HepG2 (cell line): ENCODE results near the gene MYOM1. TPM values are rescaled to one million over a fixed set of nuclear protein-coding genes. Genes with fewer than 3 reads are reported as not detected.

Experiments used
- ATAC-seq: fragments of 200-7000 bp; cut with Tn5 transposase; 3 replicates; pipeline ENCODE4 v1.9.1; 2020; ENCODE audit warnings: mild to moderate bottlenecking, moderate library complexity
- BruUV-seq: library from RNA; stranded (reverse); fragments of 400-500 nt; replicated peaks from 2 replicates; lab custom pipeline; 2021; lab: Mats Ljungman, UMichigan
- CTCF ChIA-PET: fragments of 300-600 bp; formaldehyde crosslinking; extraction: SDS; loops from one replicate; lab custom pipeline; 2021; ENCODE audit warnings: low total read pairs, inconsistent platforms, low intra/inter-chr PET ratio; lab: Yijun Ruan, JAX
- POLR2A ChIA-PET: fragments of 350-600 bp; sonication (Branson Sonifier 250); formaldehyde crosslinking; loops from one replicate; lab custom pipeline; 2020; ENCODE audit warnings: antibody characterized with exemption, inconsistent platforms; lab: Yijun Ruan, JAX
- DNase-seq: peaks from one replicate; pipeline ENCODE4 v3.0.0-alpha.2; 2015; ENCODE audit warnings: low spot score
- FAIRE-seq: peaks from 3 replicates; lab custom pipeline; 2011; peaks lifted over from hg19 to GRCh38; lab: Jason Lieb, UNC
- H2AFZ ChIP-seq: one replicate; pipeline ENCODE4 v1.6.1; 2011; ENCODE audit warnings: low read length, inconsistent platforms
- H3K27ac ChIP-seq: fragments of 300-600 bp; 3 replicates; pipeline ENCODE4 v1.8.0; 2011; ENCODE audit warnings: mixed run types, mild to moderate bottlenecking, mixed read lengths, low read length, inconsistent platforms; ENCODE audit not compliant: insufficient read depth; ENCODE audit errors: extremely low read length
- H3K27me3 ChIP-seq, 2 experiments: fragments of 200-600 bp in 1 of 2; 2 replicates in 1 of 2; 3 replicates in 1 of 2; pipeline versions ENCODE4 v1.6.0 to v1.8.0; 2011; ENCODE audit warnings: low read length in 2 of 2, mild to moderate bottlenecking in 2 of 2, moderate library complexity in 2 of 2, inconsistent platforms in 1 of 2; ENCODE audit not compliant: insufficient read depth in 2 of 2, control insufficient read depth in 1 of 2
- H3K36me3 ChIP-seq, 2 experiments: fragments of 200-600 bp in 1 of 2; replicated peaks in 1 of 2; 2 replicates in 1 of 2; 3 replicates in 1 of 2; pipeline versions ENCODE4 v1.5.1 to v1.8.0; 2011; ENCODE audit warnings: low read length in 2 of 2, inconsistent platforms in 1 of 2; ENCODE audit not compliant: insufficient read depth in 2 of 2, control insufficient read depth in 1 of 2
- H3K4me1 ChIP-seq: 2 replicates; pipeline ENCODE4 v1.5.1; 2012; ENCODE audit warnings: low read length, inconsistent platforms; ENCODE audit not compliant: insufficient read depth
- H3K4me2 ChIP-seq: 2 replicates; pipeline ENCODE4 v1.6.0; 2011; ENCODE audit warnings: low read depth, low read length, inconsistent platforms
- H3K4me3 ChIP-seq, 3 experiments: fragments of 200-600 bp in 1 of 3; sonication (generic), shearing (Covaris generic) in 1 of 3; replicated peaks in 1 of 3; 2 replicates each; pipeline ENCODE4 v1.5.1; 2011 to 2016; ENCODE audit warnings: low read length in 3 of 3, inconsistent platforms in 2 of 3, low read depth in 2 of 3, mild to moderate bottlenecking in 2 of 3, control low read depth in 1 of 3, mixed read lengths in 1 of 3; ENCODE audit not compliant: insufficient read depth in 1 of 3
- H3K79me2 ChIP-seq: one replicate; pipeline ENCODE4 v1.6.1; 2011; ENCODE audit warnings: low read length, inconsistent platforms; ENCODE audit not compliant: insufficient read depth
- H3K9ac ChIP-seq: 2 replicates; pipeline ENCODE4 v1.6.0; 2011; ENCODE audit warnings: mild to moderate bottlenecking, low read depth, low read length, inconsistent platforms; ENCODE audit not compliant: insufficient read depth
- H3K9me3 ChIP-seq: 2 replicates; pipeline ENCODE4 v1.5.1; 2012; ENCODE audit warnings: mild to moderate bottlenecking, low read length
- H4K20me1 ChIP-seq: 2 replicates; pipeline ENCODE4 v1.6.0; 2011; ENCODE audit warnings: inconsistent platforms, mild to moderate bottlenecking, low read length, moderate library complexity; ENCODE audit not compliant: insufficient read depth
- FOXA3 ChIP-seq: IDR thresholded peaks from 2 replicates; pipeline ENCODE4 v1.6.1; 2016; ENCODE audit warnings: missing genetic modification reagents, missing compliant biosample characterization
- JUND ChIP-seq: sonication (generic); formaldehyde crosslinking; IDR thresholded peaks from 2 replicates; pipeline ENCODE4 v1.8.0; 2022; ENCODE audit warnings: mild to moderate bottlenecking, missing genetic modification reagents
- KAT7 ChIP-seq: IDR thresholded peaks from 2 replicates; pipeline ENCODE4 v1.6.1; 2018; ENCODE audit warnings: borderline replicate concordance, missing compliant biosample characterization
- NR2F2 ChIP-seq: IDR thresholded peaks from 2 replicates; pipeline ENCODE4 v1.6.1; 2012; ENCODE audit warnings: low read depth, inconsistent platforms, borderline replicate concordance
- PAXIP1 ChIP-seq: sonication (generic); formaldehyde crosslinking; conservative IDR thresholded peaks from 2 replicates; pipeline ENCODE4 v1.4.0; 2020; ENCODE audit warnings: mild to moderate bottlenecking, missing genetic modification reagents, moderate library complexity
- POLR2G ChIP-seq: fragments of 200-400 bp; formaldehyde crosslinking; IDR thresholded peaks from 2 replicates; pipeline ENCODE4 v1.6.1; 2018; ENCODE audit warnings: mild to moderate bottlenecking, low read depth, low read length, moderate library complexity
- RARA ChIP-seq: IDR thresholded peaks from 2 replicates; pipeline ENCODE4 v1.6.1; 2016; ENCODE audit warnings: missing genetic modification reagents, missing compliant biosample characterization
- SOX5 ChIP-seq: IDR thresholded peaks from 2 replicates; pipeline ENCODE4 v1.6.1; 2016; ENCODE audit warnings: borderline replicate concordance
- TFDP1 ChIP-seq: IDR thresholded peaks from 2 replicates; pipeline ENCODE4 v1.6.1; 2016; ENCODE audit warnings: missing compliant biosample characterization, missing genetic modification reagents, borderline replicate concordance
- WGBS: methylation state at CpG from one replicate; pipeline ENCODE4 v1.1.6; 2017; ENCODE audit warnings: low lambda C conversion rate; 5-methylcytosine and 5-hydroxymethylcytosine counted together
- in situ Hi-C: cut with HindIII; loops from 2 replicates; pipeline ENCODE4 v1.10.0; 2017; ENCODE audit warnings: low pct_unique_long_range_greater_than_20kb; ENCODE audit not compliant: extremely low pct_ligation_motif_present
- intact Hi-C: fragments of 100-400 bp; cut with micrococcal nuclease; formaldehyde crosslinking; loops from one replicate; pipeline ENCODE4 v1.10.0; 2022; ENCODE audit not compliant: unreplicated experiment
- polyA plus RNA-seq, 8 experiments: library from polyadenylated mRNA; depleted of rRNA in 3 of 8; stranded (reverse) in 7 of 8; unstranded in 1 of 8; fragments of >200 nt; fragmentation: Illumina TruSeq in 4 of 8; extraction: Trizol in 4 of 8; gene quantifications; 2 replicates each; pipeline versions ENCODE4 v1.2.1 to v1.2.3, GENCODE V29; 2011 to 2016; ENCODE audit warnings: low read depth in 4 of 8, missing spikeins in 1 of 8, mixed read lengths in 1 of 8; ENCODE audit not compliant: insufficient read depth in 1 of 8
- total RNA-seq, 5 experiments: library from RNA; depleted of rRNA; stranded (reverse); fragments of >200 nt; fragmentation: Illumina TruSeq; extraction: Trizol; gene quantifications; 2 replicates each; pipeline ENCODE4 v1.2.3, GENCODE V29; 2016; ENCODE audit warnings: low read depth in 1 of 5
- TF ChIP-seq, protein P1 (sequence below): sonication (generic); formaldehyde crosslinking; IDR thresholded peaks from 2 replicates; pipeline ENCODE4 v1.9.0; 2021; ENCODE audit warnings: missing genetic modification reagents, borderline replicate concordance
- TF ChIP-seq, protein P2 (sequence below): sonication (generic); formaldehyde crosslinking; IDR thresholded peaks from 2 replicates; pipeline ENCODE4 v1.8.0; 2022; ENCODE audit warnings: missing genetic modification reagents, mild to moderate bottlenecking, borderline replicate concordance

The MYOM1 gene
- total and polyA plus RNA-seq, 2 of the 13 experiments (the other 11 are each of a cell fraction or from before 2014, with no cell fraction given): 0.46 to 0.98 TPM

DNA sequence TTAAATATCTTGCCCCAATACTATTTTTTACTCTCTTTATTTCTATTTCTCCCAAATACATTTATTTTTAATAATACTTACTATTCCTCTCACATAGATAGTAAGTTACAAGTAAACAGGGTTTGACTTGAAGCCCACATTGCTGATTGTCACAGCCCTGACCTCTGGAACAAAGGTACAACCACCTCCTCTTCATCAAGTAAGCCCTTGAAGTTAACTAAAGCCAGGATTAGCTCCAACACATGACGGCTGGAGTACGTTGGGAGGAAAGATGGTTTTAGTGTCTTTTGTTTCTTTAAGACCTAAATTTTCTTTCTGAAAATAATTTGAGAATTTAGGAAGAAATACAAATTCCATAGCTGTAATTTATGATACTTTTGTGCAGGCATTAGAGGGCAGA lies 949 bp downstream of the MYOM1 start (continued):
- TF ChIP-seq PAXIP1 (CRISPR knock-in tag): peak; percentile 57
- TF ChIP-seq KAT7: no peak
- TF ChIP-seq FOXA3 (CRISPR knock-in tag): peak; percentile 42; the same call in 1 of the 2 replicates

- DNase-seq (peak; percentile 96), FAIRE-seq (peak; percentile 96), ATAC-seq (peak; percentile 99)
- ChIA-PET CTCF (no interaction called here), POLR2A (interaction anchor here (1.0 to 3.3 kb wide), 16 partner anchors 8 to 448 kb away, joined by 3 to 28 read pairs (median 4); partner anchors contain the start of gene MYL12A)
- peaks cover 50% of the 10 kb centered on the region for H3K4me1 ChIP-seq
- TSS peak; percentile 82 for BruUV-seq
- H3K9me3 ChIP-seq: no peaks in the 10 kb centered on the region
- H3K79me2 ChIP-seq: no peaks in the 10 kb centered on the region
- no peaks in the 10 kb centered on the region for H3K27me3 ChIP-seq
- H4K20me1 ChIP-seq: no peaks in the 10 kb centered on the region
- in situ Hi-C loops (no loop called here), intact Hi-C loops (loop anchor here (2.0 kb wide), 1 partner anchor 15 kb away; no protein-coding TSS in a partner anchor)
- 23% methylated on average over 3 of the region's 3 CpGs for WGBS
- no peaks in the 10 kb centered on the region for H3K36me3 ChIP-seq
- H3K9ac ChIP-seq: no peak overlapping the region
- peak overlapping the region in 2 of 3 experiments; percentile 19 to 20; a peak in 1 of 6 replicates for H3K4me3 ChIP-seq
- H3K4me2 ChIP-seq: peak overlapping the region; percentile 59
- H2AFZ ChIP-seq: no peak overlapping the region
- H3K27ac ChIP-seq: peak overlapping the region; percentile 76
- TF ChIP-seq SOX5 (CRISPR knock-in tag) (peak; percentile 78; the same call in 1 of the 2 replicates), POLR2G (no peak), TFDP1 (CRISPR knock-in tag) (no peak; the same call in 1 of the 2 replicates), RARA (peak; percentile 88), NR2F2 (peak; percentile 60; the same call in 1 of the 2 replicates), JUND (no peak)
- TF ChIP-seq, protein P1, sequence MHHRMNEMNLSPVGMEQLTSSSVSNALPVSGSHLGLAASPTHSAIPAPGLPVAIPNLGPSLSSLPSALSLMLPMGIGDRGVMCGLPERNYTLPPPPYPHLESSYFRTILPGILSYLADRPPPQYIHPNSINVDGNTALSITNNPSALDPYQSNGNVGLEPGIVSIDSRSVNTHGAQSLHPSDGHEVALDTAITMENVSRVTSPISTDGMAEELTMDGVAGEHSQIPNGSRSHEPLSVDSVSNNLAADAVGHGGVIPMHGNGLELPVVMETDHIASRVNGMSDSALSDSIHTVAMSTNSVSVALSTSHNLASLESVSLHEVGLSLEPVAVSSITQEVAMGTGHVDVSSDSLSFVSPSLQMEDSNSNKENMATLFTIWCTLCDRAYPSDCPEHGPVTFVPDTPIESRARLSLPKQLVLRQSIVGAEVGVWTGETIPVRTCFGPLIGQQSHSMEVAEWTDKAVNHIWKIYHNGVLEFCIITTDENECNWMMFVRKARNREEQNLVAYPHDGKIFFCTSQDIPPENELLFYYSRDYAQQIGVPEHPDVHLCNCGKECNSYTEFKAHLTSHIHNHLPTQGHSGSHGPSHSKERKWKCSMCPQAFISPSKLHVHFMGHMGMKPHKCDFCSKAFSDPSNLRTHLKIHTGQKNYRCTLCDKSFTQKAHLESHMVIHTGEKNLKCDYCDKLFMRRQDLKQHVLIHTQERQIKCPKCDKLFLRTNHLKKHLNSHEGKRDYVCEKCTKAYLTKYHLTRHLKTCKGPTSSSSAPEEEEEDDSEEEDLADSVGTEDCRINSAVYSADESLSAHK (CRISPR knock-in tag): no peak
- TF ChIP-seq, protein P2, sequence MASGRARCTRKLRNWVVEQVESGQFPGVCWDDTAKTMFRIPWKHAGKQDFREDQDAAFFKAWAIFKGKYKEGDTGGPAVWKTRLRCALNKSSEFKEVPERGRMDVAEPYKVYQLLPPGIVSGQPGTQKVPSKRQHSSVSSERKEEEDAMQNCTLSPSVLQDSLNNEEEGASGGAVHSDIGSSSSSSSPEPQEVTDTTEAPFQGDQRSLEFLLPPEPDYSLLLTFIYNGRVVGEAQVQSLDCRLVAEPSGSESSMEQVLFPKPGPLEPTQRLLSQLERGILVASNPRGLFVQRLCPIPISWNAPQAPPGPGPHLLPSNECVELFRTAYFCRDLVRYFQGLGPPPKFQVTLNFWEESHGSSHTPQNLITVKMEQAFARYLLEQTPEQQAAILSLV (CRISPR knock-in tag): no peak
Observed at GRCh38 chr18:3217948-3218647, 1.7 kb downstream of the MYOM1 start.
